Ovary (tissue), 9 donors: ENCODE data around the gene PABPC1L. TPM values are rescaled to one million over a fixed set of nuclear protein-coding genes. Genes with fewer than 3 reads are reported as not detected.
A peak's percentile ranks its signal among the peaks of the same experiment; 100 is the strongest.

Experiments
- DNase-seq, 5 donors: peaks; one replicate each; pipeline ENCODE4 v3.0.0-alpha.2; 2019 to 2020
- H3K27ac ChIP-seq, 2 donors: fragments of 200-600 bp; one replicate each; pipeline versions ENCODE4 v1.5.1 to v1.8.0; 2019 to 2022
- H3K27me3 ChIP-seq: fragments of 200-600 bp; one replicate; pipeline ENCODE4 v1.8.0; 2022
- H3K36me3 ChIP-seq: fragments of 200-600 bp; sonication (generic); one replicate; pipeline ENCODE4 v1.5.1; 2019
- H3K4me1 ChIP-seq: one replicate; pipeline ENCODE4 v1.8.1; 2013; ENCODE audit warnings: mild to moderate bottlenecking, moderate library complexity; ENCODE audit not compliant: insufficient read depth
- H3K4me3 ChIP-seq: fragments of 200-600 bp; sonication (generic); one replicate; pipeline ENCODE4 v1.5.1; 2017
- H3K9me3 ChIP-seq, 2 donors: fragments of 200-600 bp in 1 of 2; sonication (generic) in 1 of 2; one replicate each; pipeline versions ENCODE4 v1.5.1 to v1.8.1; 2013 to 2019; ENCODE audit warnings: mild to moderate bottlenecking in 1 of 2, moderate library complexity in 1 of 2
- CTCF ChIP-seq, 3 donors: fragments of 450-650 bp in 2 of 3; fragments of 200-600 bp in 1 of 3; IDR thresholded peaks; one replicate each; pipeline versions ENCODE4 v1.5.1 to v1.8.0; 2016 to 2022; ENCODE audit warnings: antibody characterized with exemption in 3 of 3, mild to moderate bottlenecking in 1 of 3
- EP300 ChIP-seq: sonication (generic); formaldehyde crosslinking; IDR thresholded peaks from one replicate; pipeline ENCODE4 v1.6.1; 2017; ENCODE audit warnings: antibody characterized with exemption
- POLR2A ChIP-seq: fragments of 450-650 bp; IDR thresholded peaks from one replicate; pipeline ENCODE4 v1.6.1; 2017; ENCODE audit warnings: antibody characterized with exemption, mild to moderate bottlenecking, moderate library complexity
- WGBS, 3 donors: extraction: QIAGEN DNeasy Blood & Tissue Kit in 1 of 3; methylation state at CpG; one replicate each; pipeline versions ENCODE4 v1.1.5 to v1.1.7; 2013 to 2017; 5-methylcytosine and 5-hydroxymethylcytosine counted together
- intact Hi-C, 4 donors: fragments of 100-400 bp; cut with DNase I; formaldehyde crosslinking; loops; one replicate each; pipeline versions ENCODE4 v1.11.0 to v1.15.1; 2022 to 2023
- polyA plus RNA-seq, 2 donors: library from polyadenylated mRNA; stranded (reverse); fragments of 200-250 nt in 1 of 2; fragments of 350-450 nt in 1 of 2; fragmentation: Illumina TruSeq in 1 of 2; extraction: RNeasy Lipid Tissue Mini Kit (QIAGEN cat#74804) in 1 of 2; gene quantifications; one replicate each; pipeline ENCODE4 v1.2.3, GENCODE V29; 2013 to 2014
- total RNA-seq, 7 donors: library from RNA; depleted of rRNA in 2 of 7; stranded (reverse); fragments of >200 nt in 2 of 7; fragmentation: NEBNext Ultra II Directional in 3 of 7; extraction: Animal tissue kit (Norgen Biotek cat#: 25700) in 3 of 7; gene quantifications; one replicate each; pipeline versions ENCODE4 v1.1.0 to v1.2.4, GENCODE V29; 2016 to 2023
- donor health status: DM: no; HTN: no; CAD: no; lungs with moderate emphysema.
- donor health status: DM: no; HTN: no; CAD: no.
- donor health status: Bipolar disorder and iron deficiency.
- donor health status: DM: yes; HTN: yes; CAD: no.
- donor health status: DM: no; HTN: no; CAD: no.
- donor health status: DM: yes; HTN: yes; CAD: no.

PABPC1L gene
- total and polyA plus RNA-seq, 9 donors = 13.3 to 34.9 (median 21.9) TPM

- TF ChIP-seq CTCF (IDR thresholded peaks at IDR 0.05) = no peak
- intact Hi-C loops = loop anchor here in 1 of 4 donors (10.0 kb wide), 1 partner anchor 70 kb away; no protein-coding TSS in a partner anchor
- Histone ChIP-seq H3K4me3 (peak overlapping the region; percentile 100), H3K4me1 (no peaks in the 10 kb centered on the region), H3K27me3 (no peaks in the 10 kb centered on the region), H3K36me3 (no peaks in the 10 kb centered on the region), H3K27ac (peak overlapping the region in 1 of 2 donors; percentile 83), H3K9me3 (no peaks in the 10 kb centered on the region)
- DNase-seq = no peak
- 2 to 8% (median 6%) methylated on average over 14 of the region's 14 CpGs for WGBS, 3 donors
Measured at GRCh38 chr20:44884907-44885391, 24.9 kb upstream of the PABPC1L start.

- intact Hi-C loops = loop anchor here in 1 of 4 donors (10.0 kb wide), 1 partner anchor 69 kb away; no protein-coding TSS in a partner anchor
Measured at GRCh38 chr20:44885392-44886265, 24.2 kb upstream of the PABPC1L start, which contains the start of gene YWHAB. Gene YWHAB (plus strand): TSS chr20:44885705. CDS start chr20:44901534, 15,829 bp downstream.

GRCh38 chr20:44886266-44886651 lies 23.6 kb upstream of the PABPC1L start:
- no peak for DNase-seq

More at GRCh38 chr20:44885392-44886265, 24.2 kb upstream of the PABPC1L start, which contains the start of gene YWHAB:
- peak within 1 kb of the TSS; percentile 100 for H3K4me3 ChIP-seq
- H3K9me3 ChIP-seq = no peaks in the 10 kb centered on the region
- H3K27me3 ChIP-seq = no peaks in the 10 kb centered on the region
- H3K36me3 ChIP-seq = no peaks in the 10 kb centered on the region
- WGBS, 3 donors = 0 to 1% (median 1%) methylated on average over 56 to 88 of the region's 88 CpGs
- DNase-seq = peak; percentile 97 to 99 (median 98)
- peak; percentile 73 for TF ChIP-seq POLR2A
- TF ChIP-seq CTCF (IDR thresholded peaks at IDR 0.05) = no peak
- TF ChIP-seq EP300 = no peak
- H3K27ac ChIP-seq = peak within 1 kb of the TSS; percentile 46 to 83
- no peaks in the 10 kb centered on the region for H3K4me1 ChIP-seq

More at GRCh38 chr20:44886266-44886651, 23.6 kb upstream of the PABPC1L start:
- peaks cover 1% of the 10 kb centered on the region for H3K4me1 ChIP-seq
- TF ChIP-seq EP300 = no peak
- no peak for TF ChIP-seq CTCF (IDR thresholded peaks at IDR 0.05)
- no peak for TF ChIP-seq POLR2A
- no peaks in the 10 kb centered on the region for H3K36me3 ChIP-seq
- intact Hi-C loops = loop anchor here in 1 of 4 donors (10.0 kb wide), 1 partner anchor 69 kb away; no protein-coding TSS in a partner anchor
- H3K9me3 ChIP-seq = no peaks in the 10 kb centered on the region
- H3K4me3 ChIP-seq = peak overlapping the region; percentile 100
- no peaks in the 10 kb centered on the region for H3K27me3 ChIP-seq
- WGBS, 3 donors = 0 to 1% (median 1%) methylated on average over 8 of the region's 8 CpGs
- peak overlapping the region; percentile 46 to 83 for H3K27ac ChIP-seq
